Right lobe of liver (tissue), 4 donors: Measurements from ENCODE around the gene KCNQ1OT1.

Experiments used
- POLR2A ChIP-seq: fragments of 450-650 bp; IDR thresholded peaks from one replicate; pipeline ENCODE4 v1.6.1; 2017; ENCODE audit warnings: antibody characterized with exemption, mild to moderate bottlenecking
- TF ChIP-seq, protein P1 (sequence below), 4 donors: fragments of 200-600 bp in 3 of 4; fragments of 450-650 bp in 1 of 4; IDR thresholded peaks; one replicate each; pipeline versions ENCODE4 v1.5.1 to v1.8.0; 2016 to 2022; ENCODE audit warnings: antibody characterized with exemption in 4 of 4, mild to moderate bottlenecking in 2 of 4
- donor health status: DM: no; HTN: no; CAD: no.
- donor health status: DM: no; HTN: no; CAD: no.
- donor health status: DM: no; HTN: yes; CAD: no.

- TF ChIP-seq, protein P1, sequence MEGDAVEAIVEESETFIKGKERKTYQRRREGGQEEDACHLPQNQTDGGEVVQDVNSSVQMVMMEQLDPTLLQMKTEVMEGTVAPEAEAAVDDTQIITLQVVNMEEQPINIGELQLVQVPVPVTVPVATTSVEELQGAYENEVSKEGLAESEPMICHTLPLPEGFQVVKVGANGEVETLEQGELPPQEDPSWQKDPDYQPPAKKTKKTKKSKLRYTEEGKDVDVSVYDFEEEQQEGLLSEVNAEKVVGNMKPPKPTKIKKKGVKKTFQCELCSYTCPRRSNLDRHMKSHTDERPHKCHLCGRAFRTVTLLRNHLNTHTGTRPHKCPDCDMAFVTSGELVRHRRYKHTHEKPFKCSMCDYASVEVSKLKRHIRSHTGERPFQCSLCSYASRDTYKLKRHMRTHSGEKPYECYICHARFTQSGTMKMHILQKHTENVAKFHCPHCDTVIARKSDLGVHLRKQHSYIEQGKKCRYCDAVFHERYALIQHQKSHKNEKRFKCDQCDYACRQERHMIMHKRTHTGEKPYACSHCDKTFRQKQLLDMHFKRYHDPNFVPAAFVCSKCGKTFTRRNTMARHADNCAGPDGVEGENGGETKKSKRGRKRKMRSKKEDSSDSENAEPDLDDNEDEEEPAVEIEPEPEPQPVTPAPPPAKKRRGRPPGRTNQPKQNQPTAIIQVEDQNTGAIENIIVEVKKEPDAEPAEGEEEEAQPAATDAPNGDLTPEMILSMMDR (IDR thresholded peaks at IDR 0.05): no peak
- no peak for TF ChIP-seq POLR2A
Measured at GRCh38 chr11:2573240-2574042, 126.4 kb downstream of the KCNQ1OT1 start.
